K562 (cell line): ENCODE results near the gene RIC3.

Experiments
- BDP1 ChIP-seq: IDR thresholded peaks from 3 replicates; pipeline ENCODE4 v1.6.1; 2011; ENCODE audit not compliant: insufficient read length, insufficient read depth
- CREB1 ChIP-seq, 2 experiments: sonication (generic) in 1 of 2; formaldehyde crosslinking in 1 of 2; IDR thresholded peaks; 2 replicates each; pipeline versions ENCODE4 v1.6.1 to v1.8.0; 2012 to 2022; ENCODE audit warnings: inconsistent platforms in 1 of 2, mild to moderate bottlenecking in 1 of 2, missing genetic modification reagents in 1 of 2, moderate library complexity in 1 of 2
- CTCF ChIP-seq, 3 experiments: IDR thresholded peaks in 2 of 3; conservative IDR thresholded peaks in 1 of 3; 2 replicates each; pipeline ENCODE4 v1.5.1; 2011 to 2012; ENCODE audit warnings: low read length in 3 of 3, mild to moderate bottlenecking in 3 of 3, control low read depth in 2 of 3, improper control_type of control experiment in 1 of 3, inconsistent platforms in 1 of 3, low read depth in 1 of 3, mixed read lengths in 1 of 3, moderate library complexity in 1 of 3; ENCODE audit not compliant: insufficient read depth in 2 of 3
- ETS2 ChIP-seq: IDR thresholded peaks from 2 replicates; pipeline ENCODE4 v1.6.1; 2016; ENCODE audit warnings: borderline replicate concordance, missing genetic modification characterization, mild to moderate bottlenecking, moderate library complexity, missing compliant biosample characterization; ENCODE audit not compliant: poor library complexity, severe bottlenecking
- GABPA ChIP-seq: fragments of 200-800 bp; sonication (Bioruptor generic); conservative IDR thresholded peaks from 2 replicates; pipeline ENCODE4 v1.6.1; 2016; ENCODE audit warnings: low read depth, missing genetic modification characterization, missing compliant biosample characterization
- ID3 ChIP-seq, 2 experiments: fragments of 250-450 bp in 1 of 2; fragments of 450-650 bp in 1 of 2; sonication (Bioruptor Pico) in 1 of 2; IDR thresholded peaks; 2 replicates each; pipeline versions ENCODE4 v1.6.1 to v1.8.0; 2016 to 2021; ENCODE audit warnings: mild to moderate bottlenecking in 2 of 2, moderate library complexity in 2 of 2, missing compliant biosample characterization in 1 of 2, missing genetic modification characterization in 1 of 2
- NFXL1 ChIP-seq: fragments of 450-650 bp; formaldehyde crosslinking; IDR thresholded peaks from 2 replicates; pipeline ENCODE4 v1.4.0; 2021; ENCODE audit warnings: mild to moderate bottlenecking
- PBX2 ChIP-seq, 2 experiments: IDR thresholded peaks in 1 of 2; conservative IDR thresholded peaks in 1 of 2; 2 replicates each; pipeline ENCODE4 v1.6.1; 2016; ENCODE audit warnings: low read depth in 2 of 2, mild to moderate bottlenecking in 1 of 2, missing compliant biosample characterization in 1 of 2, missing genetic modification characterization in 1 of 2, moderate library complexity in 1 of 2
- PYGO2 ChIP-seq: fragments of 450-650 bp; IDR thresholded peaks from 2 replicates; pipeline ENCODE4 v1.6.1; 2016; ENCODE audit warnings: mild to moderate bottlenecking, missing genetic modification characterization, moderate library complexity, missing compliant biosample characterization
- STAG1 ChIP-seq: sonication (generic); formaldehyde crosslinking; IDR thresholded peaks from 2 replicates; pipeline ENCODE4 v1.5.0; 2020; ENCODE audit warnings: missing genetic modification reagents, borderline replicate concordance
- ZC3H4 ChIP-seq: sonication (generic); formaldehyde crosslinking; IDR thresholded peaks from 2 replicates; pipeline ENCODE4 v1.9.0; 2021; ENCODE audit warnings: missing genetic modification reagents, borderline replicate concordance
- TF ChIP-seq, protein P1 (sequence below): sonication (generic); formaldehyde crosslinking; IDR thresholded peaks from 2 replicates; pipeline ENCODE4 v1.5.0; 2020; ENCODE audit warnings: missing genetic modification reagents
- TF ChIP-seq, protein P2 (sequence below): fragments of 450-650 bp; conservative IDR thresholded peaks from 2 replicates; pipeline ENCODE4 v1.6.1; 2016; ENCODE audit warnings: missing genetic modification characterization, low read depth, mild to moderate bottlenecking, missing compliant biosample characterization, moderate library complexity
- TF ChIP-seq, protein P3 (sequence below): sonication (generic); formaldehyde crosslinking; IDR thresholded peaks from 2 replicates; pipeline ENCODE4 v1.4.0; 2020; ENCODE audit warnings: mild to moderate bottlenecking, missing genetic modification reagents

GRCh38 chr11:8080069-8080670 lies 88.7 kb downstream of the RIC3 start:
- TF ChIP-seq PBX2 (CRISPR knock-in tag; IDR thresholded peaks at IDR 0.05; ENCODE audit: low read depth) (no peak), PBX2 (tag; conservative IDR thresholded peaks at IDR 0.05; ENCODE audit: low read depth) (no peak), NFXL1 (no peak), GABPA (no peak), ETS2 (tag) (no peak), CTCF (IDR thresholded peaks at IDR 0.05 in 2 of 3, conservative IDR thresholded peaks at IDR 0.05 in 1 of 3; ENCODE audit: insufficient read depth in 2 of 3, low read depth in 1 of 3, low read length in 3 of 3) (no peak), ID3 (CRISPR knock-in tag; IDR thresholded peaks at IDR 0.05) (no peak), ID3 (tag; IDR thresholded peaks at IDR 0.05) (no peak), ZC3H4 (CRISPR knock-in tag) (no peak), BDP1 (no peak), CREB1 (IDR thresholded peaks at IDR 0.05) (no peak), CREB1 (CRISPR knock-in tag; IDR thresholded peaks at IDR 0.05) (no peak), PYGO2 (tag) (no peak), STAG1 (CRISPR knock-in tag) (no peak)
- TF ChIP-seq, protein P1, sequence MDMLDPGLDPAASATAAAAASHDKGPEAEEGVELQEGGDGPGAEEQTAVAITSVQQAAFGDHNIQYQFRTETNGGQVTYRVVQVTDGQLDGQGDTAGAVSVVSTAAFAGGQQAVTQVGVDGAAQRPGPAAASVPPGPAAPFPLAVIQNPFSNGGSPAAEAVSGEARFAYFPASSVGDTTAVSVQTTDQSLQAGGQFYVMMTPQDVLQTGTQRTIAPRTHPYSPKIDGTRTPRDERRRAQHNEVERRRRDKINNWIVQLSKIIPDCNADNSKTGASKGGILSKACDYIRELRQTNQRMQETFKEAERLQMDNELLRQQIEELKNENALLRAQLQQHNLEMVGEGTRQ (CRISPR knock-in tag), result no peak
- TF ChIP-seq, protein P2, sequence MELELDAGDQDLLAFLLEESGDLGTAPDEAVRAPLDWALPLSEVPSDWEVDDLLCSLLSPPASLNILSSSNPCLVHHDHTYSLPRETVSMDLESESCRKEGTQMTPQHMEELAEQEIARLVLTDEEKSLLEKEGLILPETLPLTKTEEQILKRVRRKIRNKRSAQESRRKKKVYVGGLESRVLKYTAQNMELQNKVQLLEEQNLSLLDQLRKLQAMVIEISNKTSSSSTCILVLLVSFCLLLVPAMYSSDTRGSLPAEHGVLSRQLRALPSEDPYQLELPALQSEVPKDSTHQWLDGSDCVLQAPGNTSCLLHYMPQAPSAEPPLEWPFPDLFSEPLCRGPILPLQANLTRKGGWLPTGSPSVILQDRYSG, result no peak
- TF ChIP-seq, protein P3, sequence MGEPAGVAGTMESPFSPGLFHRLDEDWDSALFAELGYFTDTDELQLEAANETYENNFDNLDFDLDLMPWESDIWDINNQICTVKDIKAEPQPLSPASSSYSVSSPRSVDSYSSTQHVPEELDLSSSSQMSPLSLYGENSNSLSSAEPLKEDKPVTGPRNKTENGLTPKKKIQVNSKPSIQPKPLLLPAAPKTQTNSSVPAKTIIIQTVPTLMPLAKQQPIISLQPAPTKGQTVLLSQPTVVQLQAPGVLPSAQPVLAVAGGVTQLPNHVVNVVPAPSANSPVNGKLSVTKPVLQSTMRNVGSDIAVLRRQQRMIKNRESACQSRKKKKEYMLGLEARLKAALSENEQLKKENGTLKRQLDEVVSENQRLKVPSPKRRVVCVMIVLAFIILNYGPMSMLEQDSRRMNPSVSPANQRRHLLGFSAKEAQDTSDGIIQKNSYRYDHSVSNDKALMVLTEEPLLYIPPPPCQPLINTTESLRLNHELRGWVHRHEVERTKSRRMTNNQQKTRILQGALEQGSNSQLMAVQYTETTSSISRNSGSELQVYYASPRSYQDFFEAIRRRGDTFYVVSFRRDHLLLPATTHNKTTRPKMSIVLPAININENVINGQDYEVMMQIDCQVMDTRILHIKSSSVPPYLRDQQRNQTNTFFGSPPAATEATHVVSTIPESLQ (CRISPR knock-in tag), result no peak
